H9 (cell line): ENCODE data around the gene TCTN2. TPM values are rescaled to one million over a fixed set of nuclear protein-coding genes. Genes with fewer than 3 reads are reported as not detected.

Experiments used
- DNase-seq: peaks from one replicate; pipeline ENCODE4 v3.0.0-alpha.2; 2017
- H2AFZ ChIP-seq: one replicate; pipeline ENCODE4 v1.6.1; 2013; ENCODE audit warnings: mild to moderate bottlenecking, low read length, control low read depth, moderate library complexity
- H2AK5ac ChIP-seq: 2 replicates; pipeline ENCODE4 v1.6.1; 2013; ENCODE audit warnings: low read length, control low read depth, mixed read lengths; ENCODE audit not compliant: insufficient read length
- H2BK120ac ChIP-seq: one replicate; pipeline ENCODE4 v1.6.1; 2013; ENCODE audit warnings: low read depth, mild to moderate bottlenecking, low read length, control low read depth, inconsistent platforms; ENCODE audit not compliant: poor library complexity, severe bottlenecking
- H2BK12ac ChIP-seq: 2 replicates; pipeline ENCODE4 v1.6.1; 2013; ENCODE audit warnings: low read length, control low read depth, mixed read lengths, low read depth; ENCODE audit not compliant: insufficient read length
- H2BK15ac ChIP-seq: 2 replicates; pipeline ENCODE4 v1.6.1; 2013; ENCODE audit warnings: low read depth, low read length, control low read depth
- H2BK20ac ChIP-seq: one replicate; pipeline ENCODE4 v1.6.1; 2013; ENCODE audit warnings: low read depth, mild to moderate bottlenecking, low read length, control low read depth, inconsistent platforms; ENCODE audit not compliant: poor library complexity, severe bottlenecking
- H2BK5ac ChIP-seq: 2 replicates; pipeline ENCODE4 v1.6.1; 2013; ENCODE audit warnings: low read length, control low read depth, mixed read lengths; ENCODE audit not compliant: insufficient read length
- H3K14ac ChIP-seq: 2 replicates; pipeline ENCODE4 v1.6.1; 2013; ENCODE audit warnings: low read length, control low read depth; ENCODE audit not compliant: insufficient read depth
- H3K18ac ChIP-seq: 2 replicates; pipeline ENCODE4 v1.6.1; 2013; ENCODE audit warnings: low read depth, mild to moderate bottlenecking, mixed read lengths, low read length, control low read depth; ENCODE audit not compliant: insufficient read length
- H3K23ac ChIP-seq: 2 replicates; pipeline ENCODE4 v1.6.1; 2013; ENCODE audit warnings: low read length, control low read depth, mixed read lengths, low read depth; ENCODE audit not compliant: insufficient read length
- H3K23me2 ChIP-seq: 2 replicates; pipeline ENCODE4 v1.6.1; 2013; ENCODE audit warnings: low read depth, mild to moderate bottlenecking, mixed read lengths, low read length, control low read depth; ENCODE audit not compliant: insufficient read length, poor library complexity, severe bottlenecking
- H3K27ac ChIP-seq: 2 replicates; pipeline ENCODE4 v1.5.1; 2013; ENCODE audit warnings: low read length, control low read depth, mixed read lengths, low read depth; ENCODE audit not compliant: insufficient read length
- H3K27me3 ChIP-seq: 2 replicates; pipeline ENCODE4 v1.6.1; 2013; ENCODE audit warnings: low read length, control low read depth, inconsistent platforms; ENCODE audit not compliant: insufficient read depth
- H3K4ac ChIP-seq: 2 replicates; pipeline ENCODE4 v1.6.1; 2013; ENCODE audit warnings: low read depth, mild to moderate bottlenecking, control low read depth, inconsistent platforms, low read length, moderate library complexity
- H3K4me1 ChIP-seq: 2 replicates; pipeline ENCODE4 v1.6.1; 2013; ENCODE audit warnings: low read length, control low read depth, inconsistent platforms; ENCODE audit not compliant: insufficient read depth
- H3K4me2 ChIP-seq: 2 replicates; pipeline ENCODE4 v1.6.1; 2013; ENCODE audit warnings: low read length, control low read depth, mixed read lengths; ENCODE audit not compliant: insufficient read length, insufficient read depth
- H3K56ac ChIP-seq: 2 replicates; pipeline ENCODE4 v1.6.1; 2013; ENCODE audit warnings: low read depth, mild to moderate bottlenecking, mixed read lengths, low read length, control low read depth; ENCODE audit not compliant: insufficient read length
- H3K79me1 ChIP-seq: 2 replicates; pipeline ENCODE4 v1.6.1; 2013; ENCODE audit warnings: low read depth, mild to moderate bottlenecking, moderate library complexity, low read length, control low read depth, inconsistent platforms; ENCODE audit not compliant: insufficient read depth, poor library complexity, severe bottlenecking
- H3K79me2 ChIP-seq: 2 replicates; pipeline ENCODE4 v1.6.1; 2013; ENCODE audit warnings: low read length, control low read depth, inconsistent platforms; ENCODE audit not compliant: insufficient read depth
- H3K9ac ChIP-seq: 2 replicates; pipeline ENCODE4 v1.6.1; 2013; ENCODE audit warnings: low read length, control low read depth, mixed read lengths; ENCODE audit not compliant: insufficient read length; ENCODE audit errors: extremely low read depth
- H3K9me3 ChIP-seq: one replicate; pipeline ENCODE4 v1.6.1; 2013; ENCODE audit warnings: low read depth, low read length, inconsistent platforms; ENCODE audit not compliant: control insufficient read depth
- H3T11ph ChIP-seq: one replicate; pipeline ENCODE4 v1.6.1; 2013; ENCODE audit warnings: mild to moderate bottlenecking, low read length, control low read depth, inconsistent platforms
- H4K20me1 ChIP-seq: one replicate; pipeline ENCODE4 v1.6.1; 2013; ENCODE audit not compliant: control insufficient read depth, insufficient read length, insufficient read depth
- H4K5ac ChIP-seq: 2 replicates; pipeline ENCODE4 v1.6.1; 2013; ENCODE audit warnings: low read depth, mild to moderate bottlenecking, mixed read lengths, low read length, control low read depth; ENCODE audit not compliant: insufficient read length
- H4K8ac ChIP-seq: replicated peaks from 2 replicates; pipeline ENCODE4 v1.6.1; 2013; ENCODE audit warnings: low read length, control low read depth, mixed read lengths, low read depth; ENCODE audit not compliant: insufficient read length
- H4K91ac ChIP-seq: 2 replicates; pipeline ENCODE4 v1.6.1; 2013; ENCODE audit warnings: low read depth, mild to moderate bottlenecking, moderate library complexity, mixed read lengths, low read length, control low read depth; ENCODE audit not compliant: insufficient read length
- H3K27ac Mint-ChIP-seq, 3 experiments: 2 replicates in 2 of 3; 3 replicates in 1 of 3; pipeline ENCODE4 v1.8.0; 2020 to 2021; ENCODE audit warnings: mixed read lengths in 3 of 3, mild to moderate bottlenecking in 1 of 3, moderate library complexity in 1 of 3
- H3K27me3 Mint-ChIP-seq: 2 replicates; pipeline ENCODE4 v1.8.0; 2021; ENCODE audit warnings: low read depth, mild to moderate bottlenecking, moderate library complexity, mixed read lengths
- H3K36me3 Mint-ChIP-seq, 3 experiments: 2 replicates in 2 of 3; 3 replicates in 1 of 3; pipeline ENCODE4 v1.8.0; 2020 to 2021; ENCODE audit warnings: low read depth in 3 of 3, mixed read lengths in 3 of 3; ENCODE audit not compliant: insufficient read depth in 1 of 3
- H3K4me1 Mint-ChIP-seq, 2 experiments: 2 replicates each; pipeline ENCODE4 v1.8.0; 2020; ENCODE audit warnings: mixed read lengths in 2 of 2
- H3K4me3 Mint-ChIP-seq, 2 experiments: 2 replicates in 1 of 2; 3 replicates in 1 of 2; pipeline ENCODE4 v1.8.0; 2020 to 2021; ENCODE audit warnings: mild to moderate bottlenecking in 2 of 2, mixed read lengths in 2 of 2, moderate library complexity in 1 of 2
- H3K9me3 Mint-ChIP-seq, 2 experiments: 2 replicates in 1 of 2; 3 replicates in 1 of 2; pipeline ENCODE4 v1.8.0; 2020; ENCODE audit warnings: mild to moderate bottlenecking in 2 of 2, mixed read lengths in 2 of 2, moderate library complexity in 1 of 2
- CTCF ChIP-seq: fragments of 200-600 bp; sonication (generic); conservative IDR thresholded peaks from 3 replicates; pipeline ENCODE4 v1.8.0; 2021; ENCODE audit warnings: antibody characterized with exemption, mild to moderate bottlenecking
- WGBS: extraction: QIAGEN DNeasy Blood & Tissue Kit; methylation state at CpG from one replicate; pipeline ENCODE4 v1.1.7; 2013; ENCODE audit warnings: missing lambda C conversion rate, low lambda C conversion rate, mixed read lengths; ENCODE audit not compliant: insufficient read length; ENCODE audit errors: extremely low coverage; 5-methylcytosine and 5-hydroxymethylcytosine counted together
- total RNA-seq: library from RNA; stranded (reverse); gene quantifications from 2 replicates; pipeline ENCODE4 v1.2.1, GENCODE V29; 2021

The TCTN2 gene
- total RNA-seq, 1 experiment from 2014 or later: 7.4 TPM

- H2AK5ac ChIP-seq: no peak overlapping the region
- no peaks in the 10 kb centered on the region for H3K4me1 ChIP-seq
- no peak overlapping the region for H3K27ac ChIP-seq
- WGBS: no CpG with 5 or more reads among the region's 5 CpGs
- no peak overlapping the region for H3K23ac ChIP-seq
- no peak overlapping the region for H2AFZ ChIP-seq
- H4K20me1 ChIP-seq: peaks cover 3% of the 10 kb centered on the region
- Mint-ChIP-seq H3K27me3 (no peaks in the 10 kb centered on the region), H3K9me3 (no peaks in the 10 kb centered on the region), H3K36me3 (peaks cover 69 to 92% (median 86%) of the 10 kb centered on the region in 3 experiments; a peak in 6 of 7 replicates), H3K4me1 (no peaks in the 10 kb centered on the region), H3K27ac (no peak overlapping the region), H3K4me3 (no peak overlapping the region)
- no peak overlapping the region for H2BK120ac ChIP-seq
- H2BK12ac ChIP-seq: no peak overlapping the region
- no peak for DNase-seq
- H3K18ac ChIP-seq: no peak overlapping the region
- H3K14ac ChIP-seq: no peak overlapping the region
- no peaks in the 10 kb centered on the region for H3K27me3 ChIP-seq
- H3K56ac ChIP-seq: no peak overlapping the region
- H4K91ac ChIP-seq: no peak overlapping the region
- H3K79me1 ChIP-seq: no peaks in the 10 kb centered on the region
- H3K9me3 ChIP-seq: no peaks in the 10 kb centered on the region
- no peaks in the 10 kb centered on the region for H3K23me2 ChIP-seq
- no peak overlapping the region for H3T11ph ChIP-seq
- no peak for TF ChIP-seq CTCF
- H3K4me2 ChIP-seq: no peak overlapping the region
- H3K79me2 ChIP-seq: no peaks in the 10 kb centered on the region
- H2BK20ac ChIP-seq: no peak overlapping the region
- no peak overlapping the region for H2BK15ac ChIP-seq
- H4K5ac ChIP-seq: no peak overlapping the region
- H3K4ac ChIP-seq: no peak overlapping the region
- no peak overlapping the region for H4K8ac ChIP-seq
- H2BK5ac ChIP-seq: no peak overlapping the region
- H3K9ac ChIP-seq: no peak overlapping the region
Measured at GRCh38 chr12:123734268-123734667, 63.4 kb downstream of the TCTN2 start.
